ENCODE measurements around the gene RPS27L.
A peak's percentile ranks its signal among the peaks of the same experiment; 100 is the strongest.
"Not testable (repeated sequence)": the region's sequence is repeated elsewhere in the genome, so short reads cannot be mapped to it uniquely, and the experiment has no call there.

The RPS27L gene

GRCh38 chr15:63135281-63135680 lies 22.0 kb downstream of the RPS27L start:
- DNase-seq: no peak

DNA sequence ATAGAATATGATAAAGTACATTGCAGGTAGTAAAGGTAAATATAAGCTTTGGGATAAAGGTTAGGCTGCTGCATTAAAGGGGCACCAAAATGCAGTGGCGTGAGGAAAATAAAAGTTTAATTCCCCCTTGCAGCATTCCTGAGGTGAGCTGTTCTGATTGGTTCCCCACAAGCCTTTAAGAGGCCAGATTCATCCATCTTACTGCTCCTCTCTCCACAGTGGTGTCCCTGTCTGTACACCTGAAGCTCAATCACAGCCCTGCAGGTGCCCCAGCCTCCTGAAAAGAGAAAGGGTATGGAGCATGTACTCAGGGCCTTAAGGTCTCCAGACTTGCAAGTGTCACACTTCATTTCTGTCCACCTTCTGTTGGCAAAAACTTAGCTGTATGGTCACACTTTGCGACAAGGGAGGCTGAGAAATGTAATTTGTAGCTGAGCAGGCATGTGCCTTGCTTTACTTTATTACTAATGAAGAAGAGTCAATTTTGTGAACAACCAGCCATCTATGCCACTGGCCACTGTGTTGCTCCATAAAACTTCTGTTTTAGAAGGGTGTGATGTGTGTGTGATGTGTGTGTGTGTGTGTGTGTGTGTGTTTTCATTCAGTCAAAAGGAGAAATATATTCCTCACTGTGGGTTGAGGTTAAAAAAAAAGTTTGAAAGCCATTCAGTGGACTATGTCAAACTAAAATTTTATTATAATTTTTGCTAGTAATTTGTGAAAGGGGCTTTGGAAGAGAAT lies 22.9 kb downstream of the RPS27L start:
- no peak for DNase-seq

DNA sequence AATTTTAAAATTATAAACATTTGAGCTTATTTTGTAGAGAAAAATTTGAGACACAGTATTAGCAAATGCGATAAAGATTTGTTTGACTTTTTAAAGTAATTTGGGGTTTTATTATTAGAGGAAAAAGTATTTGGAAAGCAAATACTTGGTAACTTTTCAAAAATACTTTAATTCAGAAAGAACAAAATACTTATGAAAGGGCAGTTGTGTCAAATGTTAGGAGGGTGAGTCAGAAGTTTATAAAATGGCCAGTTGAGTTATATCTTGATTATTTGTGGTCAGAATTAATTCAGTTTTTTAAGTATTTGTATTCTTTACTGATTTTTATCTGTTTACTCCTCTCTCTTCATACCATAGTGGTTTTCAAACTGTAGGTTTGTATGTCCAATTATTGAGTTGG lies 23.5 kb downstream of the RPS27L start:
- no peak for DNase-seq

DNA sequence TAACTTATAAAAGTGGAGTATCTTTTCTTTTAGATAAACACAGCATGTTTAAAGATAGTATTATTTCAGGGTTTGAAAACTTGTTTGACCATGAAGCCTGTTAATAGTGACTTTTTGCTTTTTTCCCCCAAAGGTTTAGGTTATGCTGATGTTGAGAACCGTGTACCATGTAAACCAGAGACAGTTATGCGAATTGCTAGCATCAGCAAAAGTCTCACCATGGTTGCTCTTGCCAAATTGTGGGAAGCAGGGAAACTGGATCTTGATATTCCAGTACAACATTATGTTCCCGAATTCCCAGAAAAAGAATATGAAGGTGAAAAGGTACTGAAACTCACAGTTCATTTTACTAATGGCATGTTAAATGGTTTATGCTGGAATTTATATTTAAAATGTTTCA lies 30.6 kb downstream of the RPS27L start:
- no peak for DNase-seq

- DNase-seq: no peak
Observed at GRCh38 chr15:63124506-63124905, 32.8 kb downstream of the RPS27L start.

DNA sequence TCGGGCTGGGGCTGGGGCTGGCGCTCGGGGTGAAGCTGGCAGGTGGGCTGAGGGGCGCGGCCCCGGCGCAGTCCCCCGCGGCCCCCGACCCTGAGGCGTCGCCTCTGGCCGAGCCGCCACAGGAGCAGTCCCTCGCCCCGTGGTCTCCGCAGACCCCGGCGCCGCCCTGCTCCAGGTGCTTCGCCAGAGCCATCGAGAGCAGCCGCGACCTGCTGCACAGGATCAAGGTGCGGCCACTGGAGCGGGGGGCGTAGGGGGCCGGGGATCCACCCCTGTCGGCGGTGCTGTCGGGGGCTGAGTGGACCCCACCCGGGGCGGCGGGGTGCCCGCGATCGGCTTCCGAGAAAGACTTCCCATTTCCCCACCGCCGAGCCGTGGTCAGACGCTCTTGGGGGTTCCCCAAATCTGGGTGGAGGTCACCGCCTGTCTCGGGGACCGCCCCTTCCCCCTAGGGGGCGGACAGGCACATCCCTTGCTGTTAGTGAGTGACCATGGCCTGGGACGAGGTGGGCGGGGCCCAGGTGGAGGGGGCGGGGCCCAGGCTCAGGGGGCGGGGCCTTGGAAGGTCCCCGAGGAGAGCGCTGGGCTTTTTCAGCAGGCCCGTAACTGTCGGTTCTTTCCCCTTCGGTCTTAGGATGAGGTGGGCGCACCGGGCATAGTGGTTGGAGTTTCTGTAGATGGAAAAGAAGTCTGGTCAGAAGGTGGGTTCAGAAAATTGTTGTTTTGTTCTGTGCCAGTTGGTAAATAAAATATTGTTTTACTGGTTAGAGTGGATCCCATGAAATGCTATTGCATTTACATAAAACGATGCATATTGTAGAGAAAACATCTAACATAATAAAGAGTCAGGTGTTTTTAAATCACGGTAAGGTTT lies 35.0 kb downstream of the RPS27L start:
- peak; percentile 77 for DNase-seq

- DNase-seq: peak; percentile 86
Observed at GRCh38 chr15:63121382-63122001, 35.8 kb downstream of the RPS27L start, which contains the start of gene LACTB. LACTB (plus strand) TSS chr15:63121861; CDS start chr15:63121872, 11 bp downstream.

DNA sequence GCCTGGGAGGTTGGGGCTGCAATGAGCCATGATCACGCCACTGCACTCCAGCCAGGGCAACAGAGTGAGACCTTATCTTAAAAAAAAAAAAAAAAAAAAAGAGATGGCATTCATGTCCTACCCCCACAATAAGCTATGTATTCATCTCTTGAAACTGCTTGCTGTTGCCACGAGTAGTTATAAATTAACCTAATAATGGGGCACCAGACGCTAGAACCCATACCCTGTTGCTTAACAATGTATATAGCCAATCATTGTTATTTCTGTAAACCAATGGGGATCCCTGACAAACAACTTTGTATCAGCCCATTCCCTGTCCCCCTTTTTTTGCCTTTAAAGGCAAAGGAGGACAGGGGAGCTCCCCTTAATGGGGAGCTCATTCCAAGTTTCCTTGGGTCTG lies 38.4 kb downstream of the RPS27L start:
- DNase-seq: no peak

DNA sequence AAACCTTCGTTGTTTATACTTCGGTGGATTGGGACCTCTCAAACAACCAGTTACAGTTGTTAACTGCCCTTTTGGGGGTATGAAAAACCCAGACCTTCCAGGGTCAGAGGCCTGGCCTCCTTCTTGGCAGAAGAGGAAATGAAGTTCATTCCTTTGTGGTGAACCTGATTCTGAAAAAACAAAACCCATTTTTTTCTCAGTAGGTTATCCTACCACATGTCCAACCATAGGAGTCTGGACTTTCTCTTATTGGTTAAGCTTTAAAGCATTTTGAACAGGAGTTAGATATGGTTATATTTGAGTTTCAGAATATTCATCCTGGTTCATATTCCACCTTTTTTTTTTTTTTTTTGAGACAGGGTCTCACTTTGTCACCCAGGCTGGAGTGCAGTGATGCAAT lies 42.8 kb downstream of the RPS27L start:
- DNase-seq: no peak

- no peak for DNase-seq
Observed at GRCh38 chr15:63112871-63113270, 44.4 kb downstream of the RPS27L start.

- no peak for DNase-seq
Observed at GRCh38 chr15:63111481-63111880, 45.8 kb downstream of the RPS27L start.

DNA sequence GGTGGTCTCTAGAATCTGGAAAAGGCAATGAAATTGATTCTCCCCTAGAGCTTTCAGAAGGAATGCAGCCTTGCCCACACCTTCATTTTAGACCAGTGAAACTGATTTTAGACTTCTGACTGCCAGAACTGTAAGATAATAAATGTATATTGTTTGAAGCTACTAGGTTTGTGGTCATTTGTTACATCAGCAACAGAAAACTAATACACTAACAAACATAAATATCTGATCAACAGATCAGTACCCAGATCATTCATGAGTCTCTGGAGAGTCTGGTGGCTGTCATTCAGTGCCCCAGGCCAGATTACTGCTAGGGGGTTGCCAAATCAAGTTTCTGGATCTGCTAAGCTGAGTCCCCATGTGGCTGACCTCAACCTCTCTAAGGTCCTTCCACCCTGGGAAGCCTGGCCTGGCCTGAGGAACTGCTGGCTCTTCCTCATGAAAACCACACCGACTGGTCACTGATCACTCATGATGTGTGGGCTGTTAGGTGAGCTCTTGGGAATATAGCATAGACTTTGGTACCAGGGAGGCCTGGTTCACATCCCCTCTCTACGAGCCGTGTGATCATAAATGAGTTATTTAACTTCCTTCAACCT lies 46.8 kb downstream of the RPS27L start:
- DNase-seq: no peak

GRCh38 chr15:63109920-63110319 lies 47.4 kb downstream of the RPS27L start:
- no peak for DNase-seq

DNA sequence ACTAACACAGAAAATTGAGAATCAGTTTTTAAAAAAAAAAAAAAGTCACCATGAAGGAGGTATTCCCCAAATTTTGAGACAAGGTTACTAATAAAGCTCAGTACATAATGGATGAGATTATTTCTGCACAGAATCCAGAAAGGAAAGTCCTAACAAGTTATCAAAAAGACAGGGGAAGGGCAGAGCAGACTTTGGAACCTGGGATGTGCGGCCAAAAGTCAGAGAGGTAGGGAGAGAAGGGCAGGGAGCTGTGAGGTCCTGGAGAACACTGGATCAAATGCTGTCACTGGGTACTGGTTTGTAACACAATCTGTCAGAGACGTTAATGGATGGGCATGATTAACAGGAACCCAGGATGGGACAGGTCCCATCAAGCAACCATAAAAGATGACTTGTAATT lies 47.8 kb downstream of the RPS27L start:
- DNase-seq: no peak

DNA sequence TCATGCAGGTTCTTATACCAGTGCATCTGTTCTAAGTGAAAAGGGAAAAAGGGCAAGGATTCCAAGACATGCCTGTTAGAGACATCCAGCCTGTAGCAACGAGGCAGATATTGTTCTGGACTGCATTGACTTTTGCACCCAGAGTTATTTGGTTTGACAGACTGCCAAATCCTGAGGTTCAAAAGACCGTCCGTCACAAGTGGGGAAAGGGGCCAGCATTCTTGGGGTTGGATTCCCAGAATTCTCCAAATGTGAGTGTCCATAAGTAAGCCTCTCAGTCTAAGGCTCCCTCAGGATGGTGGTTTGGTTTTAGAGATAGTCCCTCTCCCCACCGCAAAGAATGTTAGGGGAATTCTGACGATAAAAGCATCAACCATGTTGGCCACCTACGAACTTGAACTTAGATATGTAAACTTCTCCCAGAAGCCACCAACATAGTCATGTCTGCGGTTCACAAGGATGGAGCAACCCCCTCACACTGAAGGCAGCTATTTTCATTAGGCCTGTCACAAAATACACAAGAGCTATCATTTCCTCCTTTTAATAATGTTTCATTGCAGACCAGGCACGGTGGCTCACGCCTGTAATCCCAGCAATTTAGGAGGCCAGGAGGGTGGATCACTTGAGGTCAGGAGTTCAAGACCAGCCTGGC lies 49.3 kb downstream of the RPS27L start:
- DNase-seq: no peak

DNA sequence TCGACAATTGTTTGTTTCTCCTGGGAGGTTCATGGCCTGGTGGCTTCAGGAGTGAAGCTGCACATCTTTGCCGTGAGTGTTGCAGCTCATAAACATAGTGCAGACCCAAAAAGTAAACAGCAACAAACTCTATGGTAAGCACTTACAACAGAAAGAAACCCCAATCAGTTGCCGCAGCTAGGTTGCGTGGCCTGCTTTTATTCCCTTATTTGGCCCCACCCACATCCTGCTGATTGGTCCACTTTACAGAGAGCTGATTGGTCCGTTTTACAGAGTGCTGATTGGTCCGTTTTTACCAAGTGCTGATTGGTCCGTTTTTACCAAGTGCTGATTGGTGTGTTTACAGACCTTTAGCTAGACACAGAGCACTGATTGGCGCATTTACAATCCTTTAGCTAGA lies 51.9 kb downstream of the RPS27L start:
- not testable (repeated sequence) for DNase-seq

- no peak for DNase-seq
Observed at GRCh38 chr15:63104727-63105126, 52.5 kb downstream of the RPS27L start.

DNA sequence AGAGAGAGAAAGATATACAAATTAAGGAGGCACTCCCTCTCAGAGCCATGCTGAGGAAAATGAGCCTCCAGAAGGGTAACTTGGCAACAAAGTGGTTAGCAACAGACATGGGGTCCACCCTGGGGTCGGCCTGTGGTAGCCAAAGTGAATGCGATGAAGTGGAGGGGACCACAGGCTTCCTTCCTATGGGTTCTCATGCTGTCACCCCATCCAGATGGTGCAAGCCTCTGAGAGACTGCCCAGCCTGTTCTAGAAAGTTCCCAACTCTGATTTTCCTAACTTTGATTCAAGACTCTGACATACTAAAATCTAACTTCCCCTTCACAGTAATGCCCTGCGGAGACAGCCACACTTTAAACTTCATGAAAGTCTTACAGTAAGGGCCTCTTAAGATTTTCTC lies 53.9 kb downstream of the RPS27L start:
- DNase-seq: no peak

GRCh38 chr15:63099581-63099980 lies 57.7 kb downstream of the RPS27L start:
- not testable (repeated sequence) for DNase-seq

DNA sequence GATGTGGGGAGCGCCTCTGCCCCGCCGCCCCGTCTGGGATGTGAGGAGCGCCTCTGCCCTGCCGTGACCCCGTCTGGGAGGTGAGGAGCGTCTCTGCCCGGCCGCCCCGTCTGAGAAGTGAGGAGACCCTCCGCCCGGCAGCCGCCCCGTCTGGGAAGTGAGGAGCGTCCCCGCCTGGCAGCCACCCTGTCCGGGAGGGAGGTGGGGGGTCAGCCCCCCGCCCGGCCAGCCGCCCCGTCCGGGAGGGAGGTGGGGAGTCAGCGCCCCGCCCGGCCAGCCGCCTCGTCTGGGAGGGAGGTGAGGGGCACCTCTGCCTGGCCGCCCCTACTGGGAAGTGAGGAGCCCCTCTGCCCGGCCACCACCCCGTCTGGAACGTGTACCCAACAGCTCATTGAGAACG lies 58.4 kb downstream of the RPS27L start:
- DNase-seq: not testable (repeated sequence)
